K562 (cell line): ENCODE results near the gene EFCAB8. TPM values are rescaled to one million over a fixed set of nuclear protein-coding genes. Genes with fewer than 3 reads are reported as not detected.

Source experiments
- REST ChIP-seq, 2 experiments: fragments of 450-650 bp; formaldehyde crosslinking in 1 of 2; IDR thresholded peaks; 2 replicates each; pipeline versions ENCODE4 v1.4.0 to v1.6.1; 2014 to 2020; ENCODE audit warnings: mild to moderate bottlenecking in 2 of 2, borderline replicate concordance in 1 of 2, low read depth in 1 of 2
- polyA plus RNA-seq, 8 experiments: library from polyadenylated mRNA; depleted of rRNA in 4 of 8; stranded (reverse) in 5 of 8; unstranded in 3 of 8; fragments of >200 nt; fragmentation: Nextera tagmentation in 2 of 8; fragmentation: Illumina TruSeq in 1 of 8; extraction: Ambion mirVana in 2 of 8; extraction: Trizol in 1 of 8; gene quantifications; 2 replicates each; pipeline versions ENCODE4 v1.2.1 to v1.2.3, GENCODE V29; 2011 to 2014; ENCODE audit warnings: inconsistent platforms in 1 of 8, missing spikeins in 1 of 8
- total RNA-seq, 7 experiments: library from RNA; depleted of rRNA in 6 of 7; stranded (reverse); fragments of >200 nt in 6 of 7; fragmentation: Illumina TruSeq in 2 of 7; extraction: Trizol in 2 of 7; gene quantifications; 2 replicates each; pipeline versions ENCODE4 v1.2.1 to v1.2.3, GENCODE V29; 2011 to 2021; ENCODE audit warnings: low replicate concordance in 1 of 7

EFCAB8 gene
- total and polyA plus RNA-seq, 9 of the 15 experiments (the other 6 are each of a cell fraction or from before 2014, with no cell fraction given) = 0.03 to 0.18 (median 0.11) TPM; not detected in 6

DNA sequence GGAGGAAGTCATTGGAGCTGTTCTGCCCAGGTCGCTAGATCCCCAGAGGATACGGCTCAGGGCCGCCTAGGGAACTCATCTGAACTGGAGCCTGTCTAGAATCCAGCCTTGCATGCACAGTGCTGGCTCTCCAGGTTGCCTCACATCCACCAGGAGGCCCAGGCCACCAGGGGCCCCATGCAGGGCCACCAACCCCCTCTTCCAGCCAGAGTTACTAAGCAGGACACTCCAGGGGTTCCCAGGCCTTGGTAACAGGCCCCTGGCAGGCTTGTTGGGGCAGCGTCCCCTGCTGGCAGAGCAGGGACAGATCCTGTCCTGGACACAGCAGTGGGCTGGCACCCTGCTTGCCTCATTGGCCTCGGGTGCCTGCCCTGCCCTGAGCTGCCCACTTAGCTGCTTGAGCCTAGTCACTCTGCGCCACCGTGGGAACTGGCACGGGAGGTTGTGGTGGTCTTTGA, 35.3 kb downstream of the EFCAB8 start (continued):
- TF ChIP-seq REST (IDR thresholded peaks at IDR 0.05; ENCODE audit: borderline replicate concordance) = peak; percentile 59; the same call in 1 of the 2 replicates
- no peak for TF ChIP-seq REST (CRISPR knock-in tag; IDR thresholded peaks at IDR 0.05; ENCODE audit: low read depth)
